Astrocyte of the cerebellum (primary cell): ENCODE data around the gene MAP6.

Experiments used
- DNase-seq: peaks from one replicate; pipeline ENCODE4 v3.0.0-alpha.2; 2011; ENCODE audit warnings: low read depth
- H3K4me3 ChIP-seq: 2 replicates; pipeline ENCODE4 v1.5.1; 2011; ENCODE audit warnings: mild to moderate bottlenecking, low read depth, low read length, moderate library complexity
- CTCF ChIP-seq: IDR thresholded peaks from 2 replicates; pipeline ENCODE4 v1.5.1; 2012; ENCODE audit warnings: low read length, low read depth, moderate library complexity, mild to moderate bottlenecking; ENCODE audit errors: missing control alignments
- in situ Hi-C: cut with HindIII; loops from 2 replicates; pipeline ENCODE4 v1.10.0; 2017; ENCODE audit warnings: low sequenced_read_pairs

MAP6 gene

DNA sequence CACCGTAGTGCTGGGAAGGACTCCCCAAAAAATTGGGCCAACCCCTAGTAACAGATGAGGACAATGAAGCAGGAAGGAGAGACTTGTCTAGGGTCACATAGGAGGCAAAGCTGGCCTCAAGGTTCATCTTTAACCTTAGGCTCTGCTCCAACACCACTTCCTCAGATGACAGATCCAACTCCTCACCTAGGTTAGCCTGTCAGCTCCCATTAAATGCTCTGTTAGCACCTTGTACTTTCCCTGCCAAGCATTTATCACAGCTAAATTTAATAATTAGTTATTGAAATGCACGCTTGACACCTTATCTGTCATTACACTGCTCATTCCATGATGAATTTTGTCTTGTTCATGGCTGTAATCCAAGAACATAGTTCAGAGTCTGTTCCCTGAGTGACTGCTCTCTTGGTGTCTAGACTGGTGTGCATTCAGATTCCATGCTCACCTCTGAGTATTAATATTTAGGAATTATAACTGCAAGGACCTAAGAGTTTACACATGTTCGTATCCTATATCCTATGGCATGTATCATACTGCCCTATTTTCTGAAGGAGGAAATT, 18.6 kb downstream of the MAP6 start:
- H3K4me3 ChIP-seq: no peak overlapping the region
- no peak for DNase-seq
- TF ChIP-seq CTCF: no peak
- in situ Hi-C loops: no loop called here

GRCh38 chr11:75644946-75645345, 23.9 kb downstream of the MAP6 start:
- no peak for TF ChIP-seq CTCF
- DNase-seq: no peak
- in situ Hi-C loops: no loop called here
- no peak overlapping the region for H3K4me3 ChIP-seq

- in situ Hi-C loops: no loop called here
- DNase-seq: no peak
- H3K4me3 ChIP-seq: no peak overlapping the region
- TF ChIP-seq CTCF: no peak
Observed at GRCh38 chr11:75644370-75644769, 24.5 kb downstream of the MAP6 start.

DNA sequence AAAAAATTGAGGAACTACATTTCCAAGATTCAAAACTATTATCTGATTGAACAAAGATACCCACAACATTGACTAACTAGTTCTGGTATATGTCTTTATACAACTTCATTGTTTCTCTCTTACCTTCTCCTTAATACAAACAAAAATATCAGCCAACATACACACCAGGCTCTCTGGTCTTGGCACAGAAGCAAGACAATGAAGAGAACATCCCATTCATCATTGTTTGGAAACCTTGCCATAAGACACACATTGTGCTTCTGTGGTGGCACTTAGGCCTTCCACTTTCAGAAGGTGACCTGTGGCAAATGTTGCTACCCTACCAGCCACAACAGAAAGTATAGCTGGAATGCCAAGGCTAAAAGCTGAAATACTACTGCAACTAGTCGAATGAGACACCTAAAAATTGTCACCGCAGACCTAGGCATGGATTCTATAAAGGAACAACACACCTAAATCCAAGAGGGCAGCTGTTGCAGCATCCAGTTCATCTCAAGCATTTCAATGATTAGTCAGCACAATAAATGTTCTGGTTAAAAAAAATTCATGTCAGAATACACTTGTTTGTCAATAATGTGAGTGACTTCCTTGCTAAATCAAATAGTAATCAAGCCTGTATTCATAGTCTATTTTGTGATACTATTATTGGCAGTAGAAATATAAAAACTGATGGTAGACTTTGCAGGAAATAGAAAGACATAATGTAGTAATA, 26.3 kb downstream of the MAP6 start:
- no peak for TF ChIP-seq CTCF
- H3K4me3 ChIP-seq: no peak overlapping the region
- no peak for DNase-seq
- in situ Hi-C loops: no loop called here

GRCh38 chr11:75639762-75640181, 29.1 kb downstream of the MAP6 start:
- no peak overlapping the region for H3K4me3 ChIP-seq
- DNase-seq: no peak
- in situ Hi-C loops: no loop called here
- TF ChIP-seq CTCF: no peak

GRCh38 chr11:75637998-75638397, 30.8 kb downstream of the MAP6 start:
- no peak for DNase-seq
- in situ Hi-C loops: no loop called here
- H3K4me3 ChIP-seq: no peak overlapping the region
- TF ChIP-seq CTCF: no peak
